ENCODE data around the gene SMO.

SMO gene

GRCh38 chr7:129188372-129188891 is at the start of gene SMO:
Gene SMO (plus strand): TSS chr7:129188633. CDS start chr7:129189152, 519 bp downstream.
- no peak for DNase-seq

- DNase-seq = no peak
These were observed 44.7 kb upstream of the SMO start for GRCh38 chr7:129143724-129144094.

GRCh38 chr7:129144095-129144833 is 44.2 kb upstream of the SMO start, which contains the start of gene TSPAN33:
Gene TSPAN33 (plus strand): TSS chr7:129144707. CDS start chr7:129144981, 274 bp downstream.
- DNase-seq = no peak

GRCh38 chr7:129144834-129145668 is 43.4 kb upstream of the SMO start:
- no peak for DNase-seq

- no peak for DNase-seq
These were observed 42.0 kb upstream of the SMO start for GRCh38 chr7:129146237-129146979.

- DNase-seq = no peak
These were observed 40.7 kb upstream of the SMO start for GRCh38 chr7:129147731-129148130.

- no peak for DNase-seq
These were observed 38.9 kb upstream of the SMO start for GRCh38 chr7:129149511-129149910.

- no peak for DNase-seq
These were observed 38.0 kb upstream of the SMO start for GRCh38 chr7:129150199-129150996.

GRCh38 chr7:129157651-129158050 is 30.8 kb upstream of the SMO start:
- DNase-seq = no peak

- DNase-seq = no peak
These were observed 28.9 kb upstream of the SMO start for GRCh38 chr7:129159539-129159938.

- no peak for DNase-seq
These were observed 28.1 kb upstream of the SMO start for GRCh38 chr7:129160161-129160905.

GRCh38 chr7:129161524-129162225 is 26.8 kb upstream of the SMO start:
- no peak for DNase-seq

GRCh38 chr7:129162732-129163131 is 25.7 kb upstream of the SMO start:
- no peak for DNase-seq

GRCh38 chr7:129163875-129164544 is 24.4 kb upstream of the SMO start:
- no peak for DNase-seq

GRCh38 chr7:129166745-129167144 is 21.7 kb upstream of the SMO start:
- DNase-seq = no peak

GRCh38 chr7:129167817-129168216 is 20.6 kb upstream of the SMO start:
- DNase-seq = no peak

- DNase-seq = no peak
These were observed 20.0 kb upstream of the SMO start for GRCh38 chr7:129168231-129169021.

GRCh38 chr7:129169171-129169671 is 19.2 kb upstream of the SMO start:
- DNase-seq = no peak

Measured in NCI-H1436 treated with DMSO at 0.1 percent for 48 hours (cell line).